ENCODE results near the gene CLDN6. TPM values are rescaled to one million over a fixed set of nuclear protein-coding genes. Genes with fewer than 3 reads are reported as not detected.

The CLDN6 gene
- total and polyA plus RNA-seq, 3 experiments from 2014 or later, result not detected

- ChIA-PET POLR2A (interaction anchor here (2.4 to 2.8 kb wide), 2 partner anchors 15 to 69 kb away, joined by 27 to 28 read pairs; no protein-coding TSS in a partner anchor), CTCF (interaction anchor here (1.0 to 10.5 kb wide), 15 partner anchors 9 to 107 kb away, joined by 3 to 190 read pairs (median 10); partner anchors contain the start of genes MMP25, ZNF213 and ZSCAN10)
- Histone ChIP-seq H3K9me3 (ENCODE audit: low read length) (no peaks in the 10 kb centered on the region), H3K4me1 (ENCODE audit: insufficient read depth, low read length) (peaks cover 52% of the 10 kb centered on the region), H3K27me3 (ENCODE audit: insufficient read depth, low read length, poor library complexity, severe bottlenecking) (no peaks in the 10 kb centered on the region), H3K27ac (ENCODE audit: low read depth, low read length) (peak overlapping the region; percentile 75), H3K36me3 (ENCODE audit: insufficient read depth, low read length) (no peaks in the 10 kb centered on the region), H3K4me3 (ENCODE audit: low read length) (peak overlapping the region; percentile 71)
- Mint-ChIP-seq H3K27ac (peak overlapping the region; percentile 57 to 97 (median 90)), H3K4me1 (peaks cover 44 to 77% (median 61%) of the 10 kb centered on the region in 3 donors), H3K27me3 (no peaks in the 10 kb centered on the region), H3K36me3 (peaks cover 0 to 16% (median under 1%) of the 10 kb centered on the region in 3 donors), H3K4me3 (peak overlapping the region; percentile 81 to 97 (median 89)), H3K9me3 (no peaks in the 10 kb centered on the region)
- DNase-seq, result no peak
Observed at GRCh38 chr16:3060339-3061127, 42.5 kb upstream of the CLDN6 start.

- H3K27me3 Mint-ChIP-seq, result no peaks in the 10 kb centered on the region
- no peaks in the 10 kb centered on the region for H3K9me3 Mint-ChIP-seq
- H3K27ac ChIP-seq (ENCODE audit: low read depth, low read length), result peak overlapping the region; percentile 75
- CTCF ChIA-PET, result interaction anchor here (0.7 to 6.4 kb wide), 23 partner anchors 8 to 206 kb away, joined by 3 to 190 read pairs (median 8); partner anchors contain the start of genes MMP25, ZNF213 and ZSCAN10
- H3K9me3 ChIP-seq (ENCODE audit: low read length), result no peaks in the 10 kb centered on the region
- H3K4me3 ChIP-seq (ENCODE audit: low read length), result peak overlapping the region; percentile 71
- H3K36me3 Mint-ChIP-seq, result peaks cover 0 to 20% (median 2%) of the 10 kb centered on the region in 3 donors
- no peaks in the 10 kb centered on the region for H3K36me3 ChIP-seq (ENCODE audit: insufficient read depth, low read length)
- no peak for DNase-seq
- H3K27me3 ChIP-seq (ENCODE audit: insufficient read depth, low read length, poor library complexity, severe bottlenecking), result no peaks in the 10 kb centered on the region
- peaks cover 54% of the 10 kb centered on the region for H3K4me1 ChIP-seq (ENCODE audit: insufficient read depth, low read length)
- H3K4me3 Mint-ChIP-seq, result peak overlapping the region; percentile 81 to 97 (median 89)
- H3K27ac Mint-ChIP-seq, result peak overlapping the region; percentile 78 to 97 (median 90)
- POLR2A ChIA-PET, result interaction anchor here (2.4 to 2.8 kb wide), 2 partner anchors 16 to 70 kb away, joined by 27 to 28 read pairs; no protein-coding TSS in a partner anchor
- H3K4me1 Mint-ChIP-seq, result peaks cover 46 to 77% (median 61%) of the 10 kb centered on the region in 3 donors
Observed at GRCh38 chr16:3059723-3060242, 41.8 kb upstream of the CLDN6 start.

GRCh38 chr16:3059041-3059722 lies 41.2 kb upstream of the CLDN6 start:
- Histone ChIP-seq H3K36me3 (ENCODE audit: insufficient read depth, low read length) (no peaks in the 10 kb centered on the region), H3K4me1 (ENCODE audit: insufficient read depth, low read length) (peaks cover 51% of the 10 kb centered on the region), H3K4me3 (ENCODE audit: low read length) (peak overlapping the region; percentile 71), H3K27ac (ENCODE audit: low read depth, low read length) (peak overlapping the region; percentile 75), H3K9me3 (ENCODE audit: low read length) (no peaks in the 10 kb centered on the region), H3K27me3 (ENCODE audit: insufficient read depth, low read length, poor library complexity, severe bottlenecking) (no peaks in the 10 kb centered on the region)
- ChIA-PET CTCF (interaction anchor here (0.7 to 6.4 kb wide), 36 partner anchors 8 to 207 kb away, joined by 3 to 190 read pairs (median 6); partner anchors contain the start of genes BICDL2, CLDN9, HCFC1R1 and MMP25), POLR2A (interaction anchor here (0.6 to 2.8 kb wide), 9 partner anchors 9 to 99 kb away, joined by 3 to 28 read pairs (median 5); partner anchors contain the start of gene ZNF213)
- H3K27ac Mint-ChIP-seq, result peak overlapping the region; percentile 85 to 97 (median 91)
- no peaks in the 10 kb centered on the region for H3K27me3 Mint-ChIP-seq
- peaks cover 46 to 76% (median 61%) of the 10 kb centered on the region in 3 donors for H3K4me1 Mint-ChIP-seq
- peak; percentile 83 to 89 (median 85) for DNase-seq
- H3K9me3 Mint-ChIP-seq, result no peaks in the 10 kb centered on the region
- H3K4me3 Mint-ChIP-seq, result peak overlapping the region; percentile 90 to 97 (median 93)
- H3K36me3 Mint-ChIP-seq, result peaks cover 0 to 23% (median 4%) of the 10 kb centered on the region in 3 donors

GRCh38 chr16:3058139-3059030 lies 40.4 kb upstream of the CLDN6 start:
- Mint-ChIP-seq H3K4me1 (peaks cover 46 to 75% (median 60%) of the 10 kb centered on the region in 3 donors), H3K36me3 (peaks cover 0 to 30% (median 6%) of the 10 kb centered on the region in 3 donors), H3K27me3 (no peaks in the 10 kb centered on the region), H3K4me3 (peak overlapping the region; percentile 90 to 97 (median 93)), H3K9me3 (no peaks in the 10 kb centered on the region), H3K27ac (peak overlapping the region; percentile 75 to 97 (median 87))
- no peaks in the 10 kb centered on the region for H3K36me3 ChIP-seq (ENCODE audit: insufficient read depth, low read length)
- H3K27me3 ChIP-seq (ENCODE audit: insufficient read depth, low read length, poor library complexity, severe bottlenecking), result no peaks in the 10 kb centered on the region
- peaks cover 47% of the 10 kb centered on the region for H3K4me1 ChIP-seq (ENCODE audit: insufficient read depth, low read length)
- H3K27ac ChIP-seq (ENCODE audit: low read depth, low read length), result peak overlapping the region; percentile 75
- peak overlapping the region; percentile 71 for H3K4me3 ChIP-seq (ENCODE audit: low read length)
- ChIA-PET CTCF (interaction anchor here (0.7 to 6.4 kb wide), 31 partner anchors 10 to 107 kb away, joined by 3 to 190 read pairs (median 6); partner anchors contain the start of genes BICDL2, CLDN9, HCFC1R1 and MMP25), POLR2A (interaction anchor here (0.6 to 2.8 kb wide), 11 partner anchors 8 to 100 kb away, joined by 3 to 28 read pairs (median 5); partner anchors contain the start of gene ZNF213)
- H3K9me3 ChIP-seq (ENCODE audit: low read length), result no peaks in the 10 kb centered on the region
- peak; percentile 38 to 75 (median 49) for DNase-seq

- no peak overlapping the region for H3K27ac ChIP-seq (ENCODE audit: low read depth, low read length)
- peaks cover 0 to 30% (median 6%) of the 10 kb centered on the region in 3 donors for H3K36me3 Mint-ChIP-seq
- H3K27me3 ChIP-seq (ENCODE audit: insufficient read depth, low read length, poor library complexity, severe bottlenecking), result no peaks in the 10 kb centered on the region
- no peak for DNase-seq
- H3K36me3 ChIP-seq (ENCODE audit: insufficient read depth, low read length), result no peaks in the 10 kb centered on the region
- H3K27ac Mint-ChIP-seq, result peak overlapping the region; percentile 51 to 99 (median 86)
- peaks cover 42 to 69% (median 52%) of the 10 kb centered on the region in 3 donors for H3K4me1 Mint-ChIP-seq
- ChIA-PET CTCF (interaction anchor here (1.1 to 6.4 kb wide), 22 partner anchors 10 to 108 kb away, joined by 3 to 190 read pairs (median 7); partner anchors contain the start of genes BICDL2, HCFC1R1, MMP25 and THOC6), POLR2A (interaction anchor here (0.6 to 2.8 kb wide), 5 partner anchors 9 to 72 kb away, joined by 3 to 28 read pairs (median 5); no protein-coding TSS in a partner anchor)
- H3K4me3 Mint-ChIP-seq, result peak overlapping the region; percentile 37 to 96 (median 63)
- no peaks in the 10 kb centered on the region for H3K9me3 Mint-ChIP-seq
- H3K9me3 ChIP-seq (ENCODE audit: low read length), result no peaks in the 10 kb centered on the region
- peaks cover 47% of the 10 kb centered on the region for H3K4me1 ChIP-seq (ENCODE audit: insufficient read depth, low read length)
- peak overlapping the region; percentile 71 for H3K4me3 ChIP-seq (ENCODE audit: low read length)
- H3K27me3 Mint-ChIP-seq, result no peaks in the 10 kb centered on the region
Observed at GRCh38 chr16:3057181-3058138, 39.5 kb upstream of the CLDN6 start.
